Measurements from ENCODE around the gene ZNF320.

Gene ZNF320

DNA sequence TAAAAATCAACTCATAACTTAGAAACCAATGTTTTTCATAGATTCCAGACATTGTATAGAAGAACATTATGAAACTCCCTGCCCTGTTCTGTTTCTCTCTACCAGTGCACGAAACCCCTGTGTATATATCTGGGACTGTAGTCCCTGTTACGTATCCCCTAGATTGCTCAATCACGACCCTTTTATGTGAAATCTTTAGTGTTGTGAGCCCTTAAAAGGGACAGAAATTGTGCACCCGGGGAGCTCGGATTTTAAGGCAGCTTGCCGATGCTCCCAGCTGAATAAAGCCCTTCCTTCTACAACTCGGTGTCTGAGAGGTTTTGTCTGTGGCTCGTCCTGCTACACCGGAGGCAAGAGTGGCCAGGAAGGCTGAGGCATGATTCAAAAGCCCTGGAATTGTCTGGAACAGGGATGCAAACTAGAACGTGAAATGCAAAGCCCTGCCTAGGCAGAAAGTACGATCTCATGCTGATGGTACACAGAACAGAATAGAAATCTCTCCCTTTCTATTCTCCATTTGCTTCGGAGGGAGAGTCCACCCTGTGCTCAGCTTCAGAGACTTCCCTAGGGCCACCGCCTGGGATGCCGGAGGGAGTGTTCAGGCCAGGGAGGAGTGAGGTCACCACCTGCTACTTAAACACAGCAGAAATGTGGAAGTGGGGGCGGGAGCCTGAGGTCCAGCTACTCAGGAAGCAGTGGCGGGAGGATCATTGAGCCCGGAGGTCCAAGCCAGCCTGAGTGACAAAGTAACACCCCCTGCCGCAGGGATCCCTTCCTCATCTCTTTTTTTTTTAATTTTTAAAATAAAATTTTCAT lies 26.6 kb upstream of the ZNF320 start:
- H2AFZ ChIP-seq (ENCODE audit: low read length): no peak overlapping the region
- TF ChIP-seq EZH2 (IDR thresholded peaks at IDR 0.05; ENCODE audit: borderline replicate concordance, low read length): no peak
- no peak for TF ChIP-seq CTCF (IDR thresholded peaks at IDR 0.05; ENCODE audit: low read length)
- H3K9me3 ChIP-seq (ENCODE audit: low read length): peaks cover 4% of the 10 kb centered on the region; the same call in 1 of the 2 replicates
- H3F3A ChIP-seq (ENCODE audit: insufficient read depth, low read length): no peaks in the 10 kb centered on the region
- H3K4me2 ChIP-seq (ENCODE audit: low read length): peak overlapping the region; percentile 83
- H3K79me2 ChIP-seq (ENCODE audit: insufficient read depth, low read length): no peaks in the 10 kb centered on the region
- no peaks in the 10 kb centered on the region for H4K20me1 ChIP-seq (ENCODE audit: insufficient read depth, low read length)
- H3K9ac ChIP-seq (ENCODE audit: low read length): peak overlapping the region; percentile 99; the same call in 1 of the 2 replicates
- no peak overlapping the region for H3K27ac ChIP-seq (ENCODE audit: low read depth, low read length, poor library complexity, severe bottlenecking)
- H3K4me3 ChIP-seq (ENCODE audit: low read depth, low read length, poor library complexity, severe bottlenecking): peak overlapping the region; percentile 99
- peaks cover 28% of the 10 kb centered on the region for H3K36me3 ChIP-seq (ENCODE audit: insufficient read depth, low read length)
- peaks cover 16% of the 10 kb centered on the region for H3K4me1 ChIP-seq (ENCODE audit: insufficient read depth, low read length, severe bottlenecking)
- H3K9me2 ChIP-seq (ENCODE audit: low read depth, low read length): no peaks in the 10 kb centered on the region
- no peaks in the 10 kb centered on the region for H3K27me3 ChIP-seq (ENCODE audit: insufficient read depth, low read length)

GRCh38 chr19:52922841-52923777 lies 25.7 kb upstream of the ZNF320 start, which contains the start of gene ZNF888:
TSS of gene ZNF888 (minus strand) at chr19:52923428. CDS start at chr19:52917873, 5,555 bp downstream.
- H3K9me3 ChIP-seq (ENCODE audit: low read length): no peaks in the 10 kb centered on the region
- H3K36me3 ChIP-seq (ENCODE audit: insufficient read depth, low read length): peaks cover 23% of the 10 kb centered on the region
- H3K9ac ChIP-seq (ENCODE audit: low read length): peak within 1 kb of the TSS; percentile 99
- H2AFZ ChIP-seq (ENCODE audit: low read length): peak within 1 kb of the TSS; percentile 89; the same call in 1 of the 2 replicates
- H3K27ac ChIP-seq (ENCODE audit: low read depth, low read length, poor library complexity, severe bottlenecking): peak within 1 kb of the TSS; percentile 74
- H3F3A ChIP-seq (ENCODE audit: insufficient read depth, low read length): no peaks in the 10 kb centered on the region
- no peak for TF ChIP-seq EZH2 (IDR thresholded peaks at IDR 0.05; ENCODE audit: borderline replicate concordance, low read length)
- no peak for TF ChIP-seq CTCF (IDR thresholded peaks at IDR 0.05; ENCODE audit: low read length)
- H4K20me1 ChIP-seq (ENCODE audit: insufficient read depth, low read length): no peaks in the 10 kb centered on the region
- H3K4me3 ChIP-seq (ENCODE audit: low read depth, low read length, poor library complexity, severe bottlenecking): peak within 1 kb of the TSS; percentile 99
- H3K4me1 ChIP-seq (ENCODE audit: insufficient read depth, low read length, severe bottlenecking): peaks cover 16% of the 10 kb centered on the region
- no peaks in the 10 kb centered on the region for H3K27me3 ChIP-seq (ENCODE audit: insufficient read depth, low read length)
- H3K4me2 ChIP-seq (ENCODE audit: low read length): peak within 1 kb of the TSS; percentile 83
- no peaks in the 10 kb centered on the region for H3K9me2 ChIP-seq (ENCODE audit: low read depth, low read length)
- no peaks in the 10 kb centered on the region for H3K79me2 ChIP-seq (ENCODE audit: insufficient read depth, low read length)

DNA sequence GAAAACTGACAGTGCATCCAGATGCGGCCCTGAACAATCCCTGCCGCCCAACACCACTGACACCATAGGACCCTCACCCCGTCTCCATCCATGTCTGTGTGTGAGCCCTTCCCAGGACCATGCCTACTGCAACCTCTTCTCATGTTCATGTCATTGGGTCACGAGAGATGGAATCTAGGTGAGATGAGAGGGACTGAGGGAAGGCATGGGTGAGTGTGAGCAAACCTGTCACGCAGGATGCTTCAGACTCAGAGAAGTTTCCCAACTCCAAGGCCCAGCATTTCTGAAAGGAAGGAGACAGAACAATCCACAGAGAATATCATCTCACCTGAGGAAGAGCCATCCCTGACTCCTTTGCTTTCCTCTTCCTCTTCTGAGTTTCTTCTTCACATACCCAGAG lies 20.1 kb upstream of the ZNF320 start:
- Histone ChIP-seq H3K4me3 (ENCODE audit: low read depth, low read length, poor library complexity, severe bottlenecking) (no peak overlapping the region), H3K27me3 (ENCODE audit: insufficient read depth, low read length) (no peaks in the 10 kb centered on the region), H3K4me2 (ENCODE audit: low read length) (no peak overlapping the region), H3K27ac (ENCODE audit: low read depth, low read length, poor library complexity, severe bottlenecking) (no peak overlapping the region), H3K9me2 (ENCODE audit: low read depth, low read length) (no peaks in the 10 kb centered on the region), H3K4me1 (ENCODE audit: insufficient read depth, low read length, severe bottlenecking) (peaks cover 6% of the 10 kb centered on the region), H2AFZ (ENCODE audit: low read length) (no peak overlapping the region), H3K9ac (ENCODE audit: low read length) (no peak overlapping the region), H3K79me2 (ENCODE audit: insufficient read depth, low read length) (no peaks in the 10 kb centered on the region), H3K36me3 (ENCODE audit: insufficient read depth, low read length) (peaks cover 62% of the 10 kb centered on the region), H4K20me1 (ENCODE audit: insufficient read depth, low read length) (no peaks in the 10 kb centered on the region), H3F3A (ENCODE audit: insufficient read depth, low read length) (no peaks in the 10 kb centered on the region), H3K9me3 (ENCODE audit: low read length) (no peaks in the 10 kb centered on the region)
- TF ChIP-seq CTCF (IDR thresholded peaks at IDR 0.05; ENCODE audit: low read length) (no peak), EZH2 (IDR thresholded peaks at IDR 0.05; ENCODE audit: borderline replicate concordance, low read length) (no peak)
